Uterus (tissue), 4 donors: ENCODE data around the gene C7orf25. TPM values are rescaled to one million over a fixed set of nuclear protein-coding genes. Genes with fewer than 3 reads are reported as not detected.

ENCODE experiments used
- DNase-seq, 2 donors: peaks; one replicate each; pipeline ENCODE4 v3.0.0-alpha.2; 2019 to 2020
- H3K27ac ChIP-seq, 2 donors: fragments of 200-600 bp; sonication (generic); 1 replicate in 1 of 2; 2 replicates in 1 of 2; pipeline ENCODE4 v1.5.1; 2016 to 2018
- H3K27me3 ChIP-seq, 2 donors: fragments of 200-600 bp; sonication (generic); one replicate each; pipeline ENCODE4 v1.5.1; 2018 to 2019; ENCODE audit warnings: control low read depth in 1 of 2
- H3K36me3 ChIP-seq, 2 donors: fragments of 200-600 bp; sonication (generic); one replicate each; pipeline ENCODE4 v1.5.1; 2019; ENCODE audit warnings: control low read depth in 1 of 2
- H3K4me1 ChIP-seq, 2 donors: fragments of 200-600 bp; sonication (generic); one replicate each; pipeline ENCODE4 v1.5.1; 2018 to 2019; ENCODE audit warnings: control low read depth in 1 of 2
- H3K4me3 ChIP-seq, 2 donors: fragments of 200-600 bp; sonication (generic); 1 replicate in 1 of 2; 2 replicates in 1 of 2; pipeline ENCODE4 v1.5.1; 2018 to 2019; ENCODE audit warnings: mild to moderate bottlenecking in 1 of 2
- H3K9me3 ChIP-seq, 2 donors: fragments of 200-600 bp; sonication (generic); one replicate each; pipeline ENCODE4 v1.5.1; 2019; ENCODE audit warnings: control low read depth in 1 of 2
- POLR2A ChIP-seq, 2 donors: fragments of 450-650 bp; IDR thresholded peaks; one replicate each; pipeline ENCODE4 v1.6.1; 2016; ENCODE audit warnings: antibody characterized with exemption in 2 of 2, mild to moderate bottlenecking in 1 of 2, moderate library complexity in 1 of 2
- intact Hi-C: fragments of 100-400 bp; cut with DNase I; formaldehyde crosslinking; loops from one replicate; pipeline ENCODE4 v1.15.1; 2023; ENCODE audit warnings: low total_unique reads
- total RNA-seq, 4 donors: library from RNA; depleted of rRNA in 3 of 4; stranded (reverse); fragments of >200 nt in 3 of 4; gene quantifications; one replicate each; pipeline versions ENCODE4 v1.1.0 to v1.2.4, GENCODE V29; 2014 to 2023
- TF ChIP-seq, protein P1 (sequence below), 4 experiments: fragments of 200-600 bp in 2 of 4; fragments of 450-650 bp in 2 of 4; sonication (generic) in 2 of 4; IDR thresholded peaks; one replicate each; pipeline ENCODE4 v1.5.1; 2016 to 2019; ENCODE audit warnings: antibody characterized with exemption in 4 of 4, mild to moderate bottlenecking in 2 of 4, moderate library complexity in 1 of 4
- donor health status: DM: yes; HTN: yes; CAD: no.

C7orf25 gene
- total RNA-seq, 4 donors from 2014 or later: 5.9 to 22.5 (median 11.9) TPM

DNA sequence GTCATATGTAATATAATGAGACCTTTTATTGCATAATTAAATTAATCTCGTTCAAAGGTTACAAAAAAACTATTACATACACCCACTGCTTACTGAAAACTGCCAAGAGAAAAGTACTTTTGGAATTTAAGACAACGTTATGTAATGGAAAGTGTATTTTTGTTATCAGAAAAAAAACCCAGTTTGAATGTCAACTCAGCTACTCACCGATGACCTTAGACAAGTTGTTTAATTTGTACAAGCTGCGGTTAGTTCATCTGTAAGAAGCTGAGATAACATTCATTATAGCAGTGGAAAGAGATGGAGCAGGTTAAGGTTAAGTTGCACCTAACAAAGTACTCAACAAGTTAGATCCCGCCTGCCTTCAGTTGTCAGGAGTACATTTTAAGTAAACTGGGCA is 19.0 kb upstream of the C7orf25 start:
- Histone ChIP-seq H3K4me3 (peak overlapping the region; percentile 80 to 90), H3K27ac (peak overlapping the region in 1 of 2 donors; percentile 77), H3K4me1 (peaks cover 3 to 8% of the 10 kb centered on the region in 2 donors), H3K27me3 (no peaks in the 10 kb centered on the region), H3K36me3 (no peaks in the 10 kb centered on the region), H3K9me3 (no peaks in the 10 kb centered on the region)
- DNase-seq: no peak
- TF ChIP-seq, protein P1, sequence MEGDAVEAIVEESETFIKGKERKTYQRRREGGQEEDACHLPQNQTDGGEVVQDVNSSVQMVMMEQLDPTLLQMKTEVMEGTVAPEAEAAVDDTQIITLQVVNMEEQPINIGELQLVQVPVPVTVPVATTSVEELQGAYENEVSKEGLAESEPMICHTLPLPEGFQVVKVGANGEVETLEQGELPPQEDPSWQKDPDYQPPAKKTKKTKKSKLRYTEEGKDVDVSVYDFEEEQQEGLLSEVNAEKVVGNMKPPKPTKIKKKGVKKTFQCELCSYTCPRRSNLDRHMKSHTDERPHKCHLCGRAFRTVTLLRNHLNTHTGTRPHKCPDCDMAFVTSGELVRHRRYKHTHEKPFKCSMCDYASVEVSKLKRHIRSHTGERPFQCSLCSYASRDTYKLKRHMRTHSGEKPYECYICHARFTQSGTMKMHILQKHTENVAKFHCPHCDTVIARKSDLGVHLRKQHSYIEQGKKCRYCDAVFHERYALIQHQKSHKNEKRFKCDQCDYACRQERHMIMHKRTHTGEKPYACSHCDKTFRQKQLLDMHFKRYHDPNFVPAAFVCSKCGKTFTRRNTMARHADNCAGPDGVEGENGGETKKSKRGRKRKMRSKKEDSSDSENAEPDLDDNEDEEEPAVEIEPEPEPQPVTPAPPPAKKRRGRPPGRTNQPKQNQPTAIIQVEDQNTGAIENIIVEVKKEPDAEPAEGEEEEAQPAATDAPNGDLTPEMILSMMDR (IDR thresholded peaks at IDR 0.05): no peak
- TF ChIP-seq POLR2A (IDR thresholded peaks at IDR 0.05): no peak
- intact Hi-C loops: no loop called here

DNA sequence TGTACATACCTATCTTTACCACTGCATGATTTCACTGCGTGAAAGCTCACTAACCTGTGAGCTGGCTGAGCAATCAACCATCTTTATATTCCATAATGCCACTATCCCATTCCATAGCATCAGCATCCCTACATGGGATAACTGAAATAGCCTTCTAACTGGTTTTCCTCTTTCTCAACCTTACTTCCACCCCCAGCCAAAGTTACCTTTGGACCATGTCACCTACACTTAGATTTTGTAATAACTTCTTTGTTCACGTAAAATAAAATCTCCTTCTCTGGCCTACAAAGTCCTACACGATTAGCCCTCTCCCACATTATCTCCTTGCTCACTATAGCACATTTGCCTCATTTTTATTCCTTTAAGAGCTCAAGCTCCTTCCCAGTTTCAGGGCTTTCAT is 17.6 kb upstream of the C7orf25 start:
- no peaks in the 10 kb centered on the region for H3K9me3 ChIP-seq
- intact Hi-C loops: no loop called here
- no peaks in the 10 kb centered on the region for H3K36me3 ChIP-seq
- no peak overlapping the region for H3K27ac ChIP-seq
- TF ChIP-seq, protein P1 (IDR thresholded peaks at IDR 0.05): no peak
- TF ChIP-seq POLR2A (IDR thresholded peaks at IDR 0.05): no peak
- DNase-seq: no peak
- peaks cover 3 to 8% of the 10 kb centered on the region in 2 donors for H3K4me1 ChIP-seq
- H3K27me3 ChIP-seq: no peaks in the 10 kb centered on the region
- no peak overlapping the region for H3K4me3 ChIP-seq

DNA sequence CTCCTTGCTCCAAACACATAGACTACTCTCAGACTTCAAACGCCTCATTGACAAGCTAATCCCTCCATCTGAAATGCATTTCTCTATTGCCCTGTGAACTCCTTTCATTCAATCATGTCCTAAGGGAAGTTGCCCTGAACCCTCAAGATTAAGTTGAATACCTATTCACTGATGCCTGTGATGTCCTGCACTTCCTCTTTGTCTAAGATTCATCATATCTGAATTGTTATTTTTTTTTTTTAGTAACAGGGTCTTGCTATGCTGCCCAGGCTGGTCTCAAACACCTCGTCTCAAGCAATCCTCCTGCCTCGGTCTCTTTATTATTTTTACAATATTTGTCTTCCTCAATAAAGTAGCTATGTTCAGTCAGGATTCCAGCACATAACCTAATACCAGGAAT is 16.9 kb upstream of the C7orf25 start:
- H3K4me1 ChIP-seq: peaks cover 3 to 8% of the 10 kb centered on the region in 2 donors

DNA sequence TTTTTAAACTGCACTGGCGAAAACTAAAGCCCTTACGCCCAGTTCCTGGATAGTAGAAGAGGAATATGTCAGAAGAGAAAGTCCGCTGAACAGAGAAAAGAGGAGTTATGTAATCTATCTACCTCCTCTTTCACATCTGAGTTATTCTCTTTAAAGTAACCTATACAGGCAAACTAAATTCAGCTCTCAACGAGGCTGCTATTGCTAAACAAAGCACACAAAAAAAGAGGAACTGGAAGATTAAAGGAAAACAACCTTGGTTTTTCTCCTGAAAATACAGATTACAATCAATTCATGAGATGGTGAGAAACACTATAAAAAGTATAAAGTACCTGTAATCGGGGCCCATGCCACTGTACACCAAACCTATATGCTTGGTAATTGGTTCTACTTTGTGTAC is 14.3 kb upstream of the C7orf25 start:
- no peaks in the 10 kb centered on the region for H3K9me3 ChIP-seq
- no peak overlapping the region for H3K4me3 ChIP-seq
- no peaks in the 10 kb centered on the region for H3K4me1 ChIP-seq
- no peak overlapping the region for H3K27ac ChIP-seq
- no peaks in the 10 kb centered on the region for H3K27me3 ChIP-seq
- no peak for DNase-seq
- intact Hi-C loops: no loop called here
- no peaks in the 10 kb centered on the region for H3K36me3 ChIP-seq
- no peak for TF ChIP-seq POLR2A (IDR thresholded peaks at IDR 0.05)
- TF ChIP-seq, protein P1 (IDR thresholded peaks at IDR 0.05): no peak

More for the DNA sequence above, 16.9 kb upstream of the C7orf25 start:
- Histone ChIP-seq H3K4me3 (no peak overlapping the region), H3K36me3 (no peaks in the 10 kb centered on the region), H3K27ac (no peak overlapping the region), H3K27me3 (no peaks in the 10 kb centered on the region), H3K9me3 (no peaks in the 10 kb centered on the region)
- intact Hi-C loops: no loop called here
- no peak for TF ChIP-seq POLR2A (IDR thresholded peaks at IDR 0.05)
- TF ChIP-seq, protein P1 (IDR thresholded peaks at IDR 0.05): no peak
- no peak for DNase-seq

DNA sequence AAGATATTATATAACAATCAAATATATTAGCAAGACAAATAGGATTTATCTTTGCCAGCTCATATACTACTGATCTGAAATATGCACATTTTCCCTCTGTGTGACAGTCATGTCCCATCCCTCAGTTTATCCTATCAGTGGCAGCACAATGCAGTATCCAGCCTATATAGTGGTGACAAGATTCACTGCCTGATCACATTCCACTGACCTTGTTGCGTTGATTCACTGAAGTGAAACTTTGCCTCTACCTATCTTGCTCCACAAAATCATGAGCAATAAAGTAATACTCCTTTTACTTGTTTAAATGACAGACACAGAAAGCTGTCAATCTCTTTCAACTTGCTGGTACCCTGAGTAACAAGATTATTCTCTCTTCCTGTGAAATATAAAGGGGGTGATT is 13.8 kb upstream of the C7orf25 start:
- intact Hi-C loops: no loop called here
- Histone ChIP-seq H3K27me3 (no peaks in the 10 kb centered on the region), H3K27ac (no peak overlapping the region), H3K9me3 (no peaks in the 10 kb centered on the region), H3K4me3 (no peak overlapping the region), H3K4me1 (no peaks in the 10 kb centered on the region), H3K36me3 (no peaks in the 10 kb centered on the region)
- TF ChIP-seq, protein P1 (IDR thresholded peaks at IDR 0.05): no peak
- TF ChIP-seq POLR2A (IDR thresholded peaks at IDR 0.05): no peak
- no peak for DNase-seq
